Mesothelial cell of epicardium (in vitro differentiated cells): ENCODE measurements around the gene ANKRD13D. TPM values are rescaled to one million over a fixed set of nuclear protein-coding genes. Genes with fewer than 3 reads are reported as not detected.
A peak's percentile ranks its signal among the peaks of the same experiment; 100 is the strongest.

Source experiments
- DNase-seq, 2 experiments: peaks; one replicate each; pipeline ENCODE4 v3.0.0; 2021; ENCODE audit warnings: low spot score in 2 of 2; ENCODE audit not compliant: unreplicated experiment in 2 of 2
- H3K27ac Mint-ChIP-seq: 2 replicates; pipeline ENCODE4 v1.8.0; 2021; ENCODE audit warnings: mixed read lengths
- H3K27me3 Mint-ChIP-seq: 2 replicates; pipeline ENCODE4 v1.8.0; 2021; ENCODE audit warnings: low read depth, mixed read lengths
- H3K36me3 Mint-ChIP-seq: 2 replicates; pipeline ENCODE4 v1.8.0; 2021; ENCODE audit warnings: mixed read lengths
- H3K4me1 Mint-ChIP-seq: 2 replicates; pipeline ENCODE4 v1.8.0; 2021; ENCODE audit warnings: mixed read lengths
- H3K4me3 Mint-ChIP-seq: 2 replicates; pipeline ENCODE4 v1.8.0; 2021; ENCODE audit warnings: mild to moderate bottlenecking, moderate library complexity, mixed read lengths
- H3K9me3 Mint-ChIP-seq: 2 replicates; pipeline ENCODE4 v1.8.0; 2021; ENCODE audit warnings: mixed read lengths
- CTCF ChIP-seq: fragments of 200-600 bp; sonication (generic); IDR thresholded peaks from one replicate; pipeline ENCODE4 v1.5.0; 2021; ENCODE audit warnings: antibody characterized with exemption; ENCODE audit not compliant: unreplicated experiment
- total RNA-seq: library from RNA; stranded (reverse); gene quantifications from 3 replicates; pipeline ENCODE4 v1.2.1, GENCODE V29; 2021

The ANKRD13D gene
- total RNA-seq, 1 donor from 2014 or later, result 76.5 TPM

- Mint-ChIP-seq H3K4me1 (peaks cover 19% of the 10 kb centered on the region), H3K9me3 (peaks cover 7% of the 10 kb centered on the region), H3K36me3 (peaks cover 29% of the 10 kb centered on the region), H3K27ac (no peak overlapping the region), H3K27me3 (no peaks in the 10 kb centered on the region), H3K4me3 (no peak overlapping the region)
- peak in 1 of 2 experiments; percentile 19 for DNase-seq
- no peak for TF ChIP-seq CTCF
These were observed 12.3 kb downstream of the ANKRD13D start for GRCh38 chr11:67301313-67301921.

- no peaks in the 10 kb centered on the region for H3K27me3 Mint-ChIP-seq
- peak overlapping the region; percentile 69 for H3K4me3 Mint-ChIP-seq
- H3K9me3 Mint-ChIP-seq, result peaks cover under 1% of the 10 kb centered on the region
- H3K4me1 Mint-ChIP-seq, result peaks cover 19% of the 10 kb centered on the region
- peaks cover 23% of the 10 kb centered on the region for H3K36me3 Mint-ChIP-seq
- no peak for TF ChIP-seq CTCF
- peak in 1 of 2 experiments; percentile 19 for DNase-seq
- H3K27ac Mint-ChIP-seq, result peak overlapping the region; percentile 72
These were observed 12.9 kb downstream of the ANKRD13D start for GRCh38 chr11:67301951-67302516.

- peak; percentile 22 to 53 for DNase-seq
- Mint-ChIP-seq H3K27me3 (no peaks in the 10 kb centered on the region), H3K4me3 (peak overlapping the region; percentile 69), H3K4me1 (peaks cover 19% of the 10 kb centered on the region), H3K27ac (peak overlapping the region; percentile 72), H3K36me3 (peaks cover 21% of the 10 kb centered on the region), H3K9me3 (no peaks in the 10 kb centered on the region)
- TF ChIP-seq CTCF, result no peak
These were observed 13.5 kb downstream of the ANKRD13D start for GRCh38 chr11:67302571-67303131.

- peak; percentile 30 to 60 for DNase-seq
- Mint-ChIP-seq H3K27me3 (no peaks in the 10 kb centered on the region), H3K27ac (peak within 1 kb of the TSS; percentile 72), H3K9me3 (no peaks in the 10 kb centered on the region), H3K4me1 (peaks cover 19% of the 10 kb centered on the region), H3K36me3 (peaks cover 16% of the 10 kb centered on the region), H3K4me3 (peak within 1 kb of the TSS; percentile 69)
- TF ChIP-seq CTCF, result no peak
These were observed 14.2 kb downstream of the ANKRD13D start, which contains the start of gene SSH3 for GRCh38 chr11:67303132-67303834. Gene SSH3 (plus strand): TSS chr11:67303530. CDS start chr11:67303626, 96 bp downstream.

- Mint-ChIP-seq H3K4me1 (peaks cover 19% of the 10 kb centered on the region), H3K36me3 (peaks cover 10% of the 10 kb centered on the region), H3K27me3 (no peaks in the 10 kb centered on the region), H3K9me3 (no peaks in the 10 kb centered on the region), H3K27ac (no peak overlapping the region), H3K4me3 (peak overlapping the region; percentile 69)
- no peak for TF ChIP-seq CTCF
- DNase-seq, result peak; percentile 24 to 53
These were observed 14.8 kb downstream of the ANKRD13D start for GRCh38 chr11:67303835-67304411.
